Measurements from ENCODE around the gene TPO.
A peak's percentile ranks its signal among the peaks of the same experiment; 100 is the strongest.

TPO gene

DNA sequence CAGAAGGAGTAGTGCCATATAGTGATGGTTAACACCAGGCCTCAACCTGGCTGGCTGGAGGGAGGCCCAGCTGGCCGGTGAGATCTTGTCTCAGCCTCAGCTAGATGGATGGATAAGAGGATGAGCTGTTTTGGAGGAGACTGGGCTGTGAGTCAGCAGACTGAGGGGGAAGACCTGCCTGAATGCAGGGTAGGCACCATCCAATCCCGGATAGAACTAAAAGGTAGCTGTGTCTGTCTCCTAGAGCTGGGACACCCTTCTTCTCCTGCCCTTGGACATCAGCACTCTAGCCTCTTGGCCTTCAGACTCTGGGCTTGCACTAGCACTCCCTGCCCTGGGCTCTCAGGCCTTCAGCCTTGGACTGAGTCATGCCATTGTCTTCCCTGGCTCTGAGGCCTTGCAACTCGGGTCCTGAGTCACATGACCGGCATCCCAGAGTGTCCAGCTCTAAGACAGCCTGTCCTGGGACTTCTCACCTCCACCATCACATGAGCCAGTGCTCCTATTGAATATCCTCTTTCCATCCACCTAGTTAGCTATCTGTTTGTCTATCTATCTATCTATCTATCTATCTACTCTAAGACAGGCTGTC, 131.3 kb downstream of the TPO start:
- no peaks in the 10 kb centered on the region for H3K9me3 ChIP-seq (ENCODE audit: control extremely low read depth in 1 of 5, control insufficient read depth in 4 of 5, insufficient read depth in 2 of 5, low read depth in 1 of 5, low read length in 4 of 5)

DNA sequence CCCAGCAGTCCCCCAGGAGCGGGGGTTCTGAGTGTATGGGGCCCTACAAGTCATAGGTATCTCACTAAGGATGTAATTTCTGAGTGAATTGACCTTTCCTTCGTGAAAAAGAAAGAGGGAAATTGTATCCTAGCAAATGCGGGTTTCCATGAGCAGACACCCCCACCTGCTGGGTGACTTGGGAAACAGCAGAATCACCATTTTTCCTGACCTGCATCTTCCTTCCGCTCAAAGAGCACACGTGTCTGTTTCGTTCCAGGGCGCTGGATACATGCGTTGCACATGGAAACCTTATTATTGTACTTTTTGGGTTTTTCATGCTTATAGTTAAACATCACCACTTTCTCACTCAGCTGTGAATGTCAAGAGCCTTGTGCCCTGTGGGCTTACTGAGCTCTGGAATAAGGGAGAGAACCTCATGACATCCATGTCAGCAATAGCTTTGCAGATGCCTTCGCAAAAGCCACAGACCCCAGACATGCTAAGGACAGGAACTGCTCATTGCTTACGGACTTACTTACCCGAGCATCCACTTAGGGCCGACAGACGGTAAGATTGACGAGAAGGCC, 132.8 kb downstream of the TPO start:
- Histone ChIP-seq H3K4me1 (ENCODE audit: control extremely low read depth in 1 of 4, control insufficient read depth in 4 of 4, insufficient read depth in 4 of 4, low read length in 3 of 4) (peaks cover 0 to 4% (median 1%) of the 10 kb centered on the region in 4 experiments), H3K27me3 (replicated peaks in 2 of 5; ENCODE audit: control insufficient read depth in 4 of 5, insufficient read depth in 5 of 5, low read length in 4 of 5) (peaks cover 0 to 4% (median 2%) of the 10 kb centered on the region in 5 experiments), H3K9me3 (ENCODE audit: control extremely low read depth in 1 of 5, control insufficient read depth in 4 of 5, insufficient read depth in 2 of 5, low read depth in 1 of 5, low read length in 4 of 5) (no peaks in the 10 kb centered on the region), H3K4me3 (ENCODE audit: control insufficient read depth in 1 of 7, extremely low read depth in 1 of 7, insufficient read depth in 4 of 7, low read depth in 2 of 7, low read length in 6 of 7) (no peak overlapping the region), H3K36me3 (ENCODE audit: control insufficient read depth in 4 of 4, insufficient read depth in 4 of 4, low read length in 3 of 4) (no peaks in the 10 kb centered on the region), H3K27ac (ENCODE audit: insufficient read depth in 1 of 2, low read depth in 1 of 2, low read length in 2 of 2, poor library complexity in 1 of 2, severe bottlenecking in 2 of 2) (no peak overlapping the region)
- POLR2A ChIA-PET: no interaction called here
- 59% methylated on average over 9 of the region's 14 CpGs for WGBS (ENCODE audit: insufficient coverage)
- CTCF ChIA-PET: interaction anchor here (0.7 to 2.0 kb wide), 19 partner anchors 8 to 910 kb away, joined by 3 to 12 read pairs (median 3); no protein-coding TSS in a partner anchor
- DNase-seq: peak; percentile 34 to 63 (median 48)

More for the DNA sequence above, 131.3 kb downstream of the TPO start:
- no peaks in the 10 kb centered on the region for H3K36me3 ChIP-seq (ENCODE audit: control insufficient read depth in 4 of 4, insufficient read depth in 4 of 4, low read length in 3 of 4)
- ChIA-PET POLR2A (no interaction called here), CTCF (interaction anchor here (0.8 to 2.0 kb wide), 12 partner anchors 9 to 830 kb away, joined by 3 to 12 read pairs (median 4); no protein-coding TSS in a partner anchor)
- H3K27me3 ChIP-seq (replicated peaks in 2 of 5; ENCODE audit: control insufficient read depth in 4 of 5, insufficient read depth in 5 of 5, low read length in 4 of 5): peaks cover 0 to 1% (median 0%) of the 10 kb centered on the region in 5 experiments
- WGBS (ENCODE audit: insufficient coverage): 90% methylated on average over 4 of the region's 4 CpGs
- H3K4me1 ChIP-seq (ENCODE audit: control extremely low read depth in 1 of 4, control insufficient read depth in 4 of 4, insufficient read depth in 4 of 4, low read length in 3 of 4): no peaks in the 10 kb centered on the region
- no peak overlapping the region for H3K27ac ChIP-seq (ENCODE audit: insufficient read depth in 1 of 2, low read depth in 1 of 2, low read length in 2 of 2, poor library complexity in 1 of 2, severe bottlenecking in 2 of 2)
- H3K4me3 ChIP-seq (ENCODE audit: control insufficient read depth in 1 of 7, extremely low read depth in 1 of 7, insufficient read depth in 4 of 7, low read depth in 2 of 7, low read length in 6 of 7): no peak overlapping the region
- DNase-seq: no peak

GRCh38 chr2:1546901-1547300, 133.6 kb downstream of the TPO start:
- POLR2A ChIA-PET: no interaction called here
- Histone ChIP-seq H3K4me1 (ENCODE audit: control extremely low read depth in 1 of 4, control insufficient read depth in 4 of 4, insufficient read depth in 4 of 4, low read length in 3 of 4) (peaks cover 0 to 5% (median 1%) of the 10 kb centered on the region in 4 experiments), H3K27me3 (replicated peaks in 2 of 5; ENCODE audit: control insufficient read depth in 4 of 5, insufficient read depth in 5 of 5, low read length in 4 of 5) (peaks cover 0 to 9% (median 5%) of the 10 kb centered on the region in 5 experiments), H3K36me3 (ENCODE audit: control insufficient read depth in 4 of 4, insufficient read depth in 4 of 4, low read length in 3 of 4) (no peaks in the 10 kb centered on the region), H3K27ac (ENCODE audit: insufficient read depth in 1 of 2, low read depth in 1 of 2, low read length in 2 of 2, poor library complexity in 1 of 2, severe bottlenecking in 2 of 2) (no peak overlapping the region), H3K9me3 (ENCODE audit: control extremely low read depth in 1 of 5, control insufficient read depth in 4 of 5, insufficient read depth in 2 of 5, low read depth in 1 of 5, low read length in 4 of 5) (no peaks in the 10 kb centered on the region), H3K4me3 (ENCODE audit: control insufficient read depth in 1 of 7, extremely low read depth in 1 of 7, insufficient read depth in 4 of 7, low read depth in 2 of 7, low read length in 6 of 7) (no peak overlapping the region)
- 84% methylated on average over 7 of the region's 10 CpGs for WGBS (ENCODE audit: insufficient coverage)
- CTCF ChIA-PET: interaction anchor here (0.7 to 1.5 kb wide), 13 partner anchors 26 to 911 kb away, joined by 3 to 7 read pairs (median 3); no protein-coding TSS in a partner anchor
- DNase-seq: no peak

DNA sequence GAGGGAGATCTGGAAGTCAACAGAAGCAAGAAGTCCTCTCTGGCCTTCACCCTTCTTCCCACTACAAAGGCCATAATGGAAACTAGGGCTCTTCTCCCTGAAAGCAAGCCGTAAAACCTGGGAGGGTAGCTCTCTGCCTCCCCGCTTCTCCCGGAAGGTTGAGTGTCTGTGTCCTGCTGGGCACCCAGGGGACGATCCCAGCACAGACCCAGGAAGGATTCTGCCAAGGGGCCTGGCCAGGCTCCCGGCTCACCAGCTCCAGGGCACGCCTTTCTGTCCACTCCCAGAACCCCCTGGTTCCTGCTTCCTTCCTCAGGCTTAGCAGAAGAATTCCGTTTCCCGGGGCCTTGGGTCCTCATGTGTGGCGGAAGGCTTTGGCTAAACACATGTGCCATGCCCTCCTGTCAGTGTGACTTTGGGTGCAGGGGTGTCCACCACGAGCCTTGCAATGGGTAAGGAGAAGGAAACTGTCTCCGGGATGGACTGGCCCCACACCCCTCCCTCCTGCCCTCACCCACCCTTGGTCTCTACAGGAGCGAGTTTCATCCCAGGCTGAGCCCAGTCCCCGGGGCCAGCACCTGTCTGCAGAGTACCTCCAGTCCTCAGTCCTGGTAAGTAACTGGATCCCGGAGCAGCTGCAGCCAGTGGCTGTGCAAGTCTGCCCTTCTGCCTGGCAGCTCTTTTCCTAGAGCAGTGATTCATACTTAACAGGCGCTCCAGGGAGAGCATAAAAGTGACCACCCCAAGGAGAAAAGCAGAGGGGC, 135.8 kb downstream of the TPO start:
- no peaks in the 10 kb centered on the region for H3K36me3 ChIP-seq (ENCODE audit: control insufficient read depth in 4 of 4, insufficient read depth in 4 of 4, low read length in 3 of 4)
- DNase-seq: no peak
- no peak overlapping the region for H3K4me3 ChIP-seq (ENCODE audit: control insufficient read depth in 1 of 7, extremely low read depth in 1 of 7, insufficient read depth in 4 of 7, low read depth in 2 of 7, low read length in 6 of 7)
- H3K27ac ChIP-seq (ENCODE audit: insufficient read depth in 1 of 2, low read depth in 1 of 2, low read length in 2 of 2, poor library complexity in 1 of 2, severe bottlenecking in 2 of 2): no peak overlapping the region
- H3K9me3 ChIP-seq (ENCODE audit: control extremely low read depth in 1 of 5, control insufficient read depth in 4 of 5, insufficient read depth in 2 of 5, low read depth in 1 of 5, low read length in 4 of 5): no peaks in the 10 kb centered on the region
- POLR2A ChIA-PET: no interaction called here
- H3K27me3 ChIP-seq (replicated peaks in 2 of 5; ENCODE audit: control insufficient read depth in 4 of 5, insufficient read depth in 5 of 5, low read length in 4 of 5): peaks cover 0 to 13% (median 8%) of the 10 kb centered on the region in 5 experiments
- WGBS (ENCODE audit: insufficient coverage): 88% methylated on average over 14 of the region's 15 CpGs
- H3K4me1 ChIP-seq (ENCODE audit: control extremely low read depth in 1 of 4, control insufficient read depth in 4 of 4, insufficient read depth in 4 of 4, low read length in 3 of 4): peaks cover 0 to 5% (median 1%) of the 10 kb centered on the region in 4 experiments
- CTCF ChIA-PET: interaction anchor here (1.1 to 2.6 kb wide), 6 partner anchors 9 to 834 kb away, joined by 4 to 11 read pairs (median 6); no protein-coding TSS in a partner anchor

DNA sequence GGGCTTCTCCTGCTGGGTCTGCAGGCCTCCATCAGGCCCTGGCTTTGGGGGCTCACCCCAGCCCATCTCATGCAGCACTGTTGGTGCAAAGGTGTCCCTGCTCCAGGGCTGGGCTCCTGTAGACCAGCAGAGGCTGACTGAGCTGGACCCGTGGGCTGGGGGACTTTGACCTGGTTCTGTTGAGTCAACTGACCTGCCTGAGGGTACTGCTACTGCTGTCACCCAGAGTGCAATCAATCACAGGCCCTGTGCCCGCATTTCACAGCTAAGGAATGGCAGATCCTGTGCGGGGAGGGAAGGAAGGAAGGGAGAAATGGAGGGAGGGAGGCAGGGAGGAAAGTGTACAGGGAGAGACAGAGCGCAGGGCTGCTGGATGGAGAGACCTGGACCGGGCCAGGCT, 136.8 kb downstream of the TPO start:
- Histone ChIP-seq H3K9me3 (ENCODE audit: control extremely low read depth in 1 of 5, control insufficient read depth in 4 of 5, insufficient read depth in 2 of 5, low read depth in 1 of 5, low read length in 4 of 5) (no peaks in the 10 kb centered on the region), H3K4me3 (ENCODE audit: control insufficient read depth in 1 of 7, extremely low read depth in 1 of 7, insufficient read depth in 4 of 7, low read depth in 2 of 7, low read length in 6 of 7) (no peak overlapping the region), H3K4me1 (ENCODE audit: control extremely low read depth in 1 of 4, control insufficient read depth in 4 of 4, insufficient read depth in 4 of 4, low read length in 3 of 4) (peaks cover 0 to 5% (median 1%) of the 10 kb centered on the region in 4 experiments), H3K27ac (ENCODE audit: insufficient read depth in 1 of 2, low read depth in 1 of 2, low read length in 2 of 2, poor library complexity in 1 of 2, severe bottlenecking in 2 of 2) (no peak overlapping the region), H3K27me3 (replicated peaks in 2 of 5; ENCODE audit: control insufficient read depth in 4 of 5, insufficient read depth in 5 of 5, low read length in 4 of 5) (peaks cover 0 to 13% (median 8%) of the 10 kb centered on the region in 5 experiments), H3K36me3 (ENCODE audit: control insufficient read depth in 4 of 4, insufficient read depth in 4 of 4, low read length in 3 of 4) (no peaks in the 10 kb centered on the region)
- 50% methylated on average over 1 of the region's 5 CpGs for WGBS (ENCODE audit: insufficient coverage)
- CTCF ChIA-PET: interaction anchor here (1.0 to 4.1 kb wide), 10 partner anchors 8 to 835 kb away, joined by 3 to 25 read pairs (median 6); no protein-coding TSS in a partner anchor
- POLR2A ChIA-PET: no interaction called here
- no peak for DNase-seq

GRCh38 chr2:1550658-1551316, 137.5 kb downstream of the TPO start:
- CTCF ChIA-PET: interaction anchor here (1.0 to 4.1 kb wide), 13 partner anchors 8 to 836 kb away, joined by 3 to 25 read pairs (median 4); no protein-coding TSS in a partner anchor
- peaks cover 0 to 5% (median 1%) of the 10 kb centered on the region in 4 experiments for H3K4me1 ChIP-seq (ENCODE audit: control extremely low read depth in 1 of 4, control insufficient read depth in 4 of 4, insufficient read depth in 4 of 4, low read length in 3 of 4)
- POLR2A ChIA-PET: no interaction called here
- peaks cover 0 to 13% (median 8%) of the 10 kb centered on the region in 5 experiments for H3K27me3 ChIP-seq (replicated peaks in 2 of 5; ENCODE audit: control insufficient read depth in 4 of 5, insufficient read depth in 5 of 5, low read length in 4 of 5)
- H3K36me3 ChIP-seq (ENCODE audit: control insufficient read depth in 4 of 4, insufficient read depth in 4 of 4, low read length in 3 of 4): no peaks in the 10 kb centered on the region
- peak overlapping the region in 3 of 7 experiments; percentile 36 to 48 (median 43) for H3K4me3 ChIP-seq (ENCODE audit: control insufficient read depth in 1 of 7, extremely low read depth in 1 of 7, insufficient read depth in 4 of 7, low read depth in 2 of 7, low read length in 6 of 7)
- H3K9me3 ChIP-seq (ENCODE audit: control extremely low read depth in 1 of 5, control insufficient read depth in 4 of 5, insufficient read depth in 2 of 5, low read depth in 1 of 5, low read length in 4 of 5): no peaks in the 10 kb centered on the region
- H3K27ac ChIP-seq (ENCODE audit: insufficient read depth in 1 of 2, low read depth in 1 of 2, low read length in 2 of 2, poor library complexity in 1 of 2, severe bottlenecking in 2 of 2): no peak overlapping the region
- peak; percentile 42 to 59 (median 53) for DNase-seq
- 20% methylated on average over 32 of the region's 32 CpGs for WGBS (ENCODE audit: insufficient coverage)

Measured in common myeloid progenitor, CD34-positive (primary cell).